ENCODE results near the gene ADGRL3. TPM values are rescaled to one million over a fixed set of nuclear protein-coding genes. Genes with fewer than 3 reads are reported as not detected.
A peak's percentile ranks its signal among the peaks of the same experiment; 100 is the strongest.

ADGRL3 gene
- total RNA-seq, 1 donor from 2014 or later: 31.3 TPM

GRCh38 chr4:61276029-61276428 is 75.9 kb downstream of the ADGRL3 start:
- Mint-ChIP-seq H3K27ac (ENCODE audit: unreplicated experiment) (no peak overlapping the region), H3K9me3 (ENCODE audit: unreplicated experiment) (no peaks in the 10 kb centered on the region), H3K4me1 (ENCODE audit: low read depth, unreplicated experiment) (peaks cover 8% of the 10 kb centered on the region), H3K27me3 (ENCODE audit: low read depth, unreplicated experiment) (no peaks in the 10 kb centered on the region), H3K36me3 (ENCODE audit: low read depth, unreplicated experiment) (no peaks in the 10 kb centered on the region), H3K4me3 (ENCODE audit: unreplicated experiment) (no peak overlapping the region)
- Histone ChIP-seq H3K4me1 (ENCODE audit: insufficient read depth, low read length) (no peaks in the 10 kb centered on the region), H3K79me2 (ENCODE audit: insufficient read depth, low read length) (no peaks in the 10 kb centered on the region), H3K36me3 (ENCODE audit: insufficient read depth, low read length) (no peaks in the 10 kb centered on the region), H3K9ac (ENCODE audit: low read length) (no peak overlapping the region), H3K27me3 (ENCODE audit: insufficient read depth, low read length) (no peaks in the 10 kb centered on the region), H4K20me1 (ENCODE audit: insufficient read depth, low read length) (no peaks in the 10 kb centered on the region), H3K27ac (ENCODE audit: low read depth, low read length) (no peak overlapping the region), H3K9me3 (ENCODE audit: insufficient read depth, low read depth, low read length) (no peaks in the 10 kb centered on the region), H2AFZ (ENCODE audit: low read depth, low read length) (no peak overlapping the region), H3K4me3 (ENCODE audit: insufficient read depth, low read depth, low read length) (no peak overlapping the region), H3K4me2 (ENCODE audit: low read length) (no peak overlapping the region)
- FAIRE-seq: no peak
- DNase-seq (ENCODE audit: low read depth): no peak
- TF ChIP-seq CTCF (IDR thresholded peaks at IDR 0.05; ENCODE audit: insufficient read depth, low read depth, low read length): no peak

GRCh38 chr4:61277785-61278760 is 77.9 kb downstream of the ADGRL3 start:
- Mint-ChIP-seq H3K27ac (ENCODE audit: unreplicated experiment) (no peak overlapping the region), H3K4me1 (ENCODE audit: low read depth, unreplicated experiment) (peaks cover 6% of the 10 kb centered on the region), H3K27me3 (ENCODE audit: low read depth, unreplicated experiment) (no peaks in the 10 kb centered on the region), H3K9me3 (ENCODE audit: unreplicated experiment) (no peaks in the 10 kb centered on the region), H3K4me3 (ENCODE audit: unreplicated experiment) (no peak overlapping the region), H3K36me3 (ENCODE audit: low read depth, unreplicated experiment) (no peaks in the 10 kb centered on the region)
- Histone ChIP-seq H3K36me3 (ENCODE audit: insufficient read depth, low read length) (no peaks in the 10 kb centered on the region), H3K4me1 (ENCODE audit: insufficient read depth, low read length) (no peaks in the 10 kb centered on the region), H3K9me3 (ENCODE audit: insufficient read depth, low read depth, low read length) (no peaks in the 10 kb centered on the region), H2AFZ (ENCODE audit: low read depth, low read length) (no peak overlapping the region), H3K79me2 (ENCODE audit: insufficient read depth, low read length) (no peaks in the 10 kb centered on the region), H3K27me3 (ENCODE audit: insufficient read depth, low read length) (no peaks in the 10 kb centered on the region), H3K9ac (ENCODE audit: low read length) (no peak overlapping the region), H3K4me3 (ENCODE audit: insufficient read depth, low read depth, low read length) (no peak overlapping the region), H3K4me2 (ENCODE audit: low read length) (no peak overlapping the region), H3K27ac (ENCODE audit: low read depth, low read length) (no peak overlapping the region), H4K20me1 (ENCODE audit: insufficient read depth, low read length) (no peaks in the 10 kb centered on the region)
- FAIRE-seq: no peak
- peak; percentile 2 for DNase-seq (ENCODE audit: low read depth)
- TF ChIP-seq EZH2 (IDR thresholded peaks at IDR 0.05; ENCODE audit: insufficient read depth, low read length) (no peak), CTCF (IDR thresholded peaks at IDR 0.05; ENCODE audit: insufficient read depth, low read depth, low read length) (no peak)

- no peaks in the 10 kb centered on the region for H3K27me3 ChIP-seq (ENCODE audit: insufficient read depth, low read length)
- Mint-ChIP-seq H3K36me3 (ENCODE audit: low read depth, unreplicated experiment) (no peaks in the 10 kb centered on the region), H3K4me3 (ENCODE audit: unreplicated experiment) (no peak overlapping the region), H3K27ac (ENCODE audit: unreplicated experiment) (no peak overlapping the region), H3K4me1 (ENCODE audit: low read depth, unreplicated experiment) (peaks cover 4% of the 10 kb centered on the region), H3K27me3 (ENCODE audit: low read depth, unreplicated experiment) (no peaks in the 10 kb centered on the region), H3K9me3 (ENCODE audit: unreplicated experiment) (no peaks in the 10 kb centered on the region)
- H3K4me2 ChIP-seq (ENCODE audit: low read length): no peak overlapping the region
- no peaks in the 10 kb centered on the region for H3K9me3 ChIP-seq (ENCODE audit: insufficient read depth, low read depth, low read length)
- DNase-seq (ENCODE audit: low read depth) (no peak), FAIRE-seq (no peak)
- no peak for TF ChIP-seq CTCF (IDR thresholded peaks at IDR 0.05; ENCODE audit: insufficient read depth, low read depth, low read length)
- TF ChIP-seq EZH2 (IDR thresholded peaks at IDR 0.05; ENCODE audit: insufficient read depth, low read length): no peak
- H4K20me1 ChIP-seq (ENCODE audit: insufficient read depth, low read length): no peaks in the 10 kb centered on the region
- H3K9ac ChIP-seq (ENCODE audit: low read length): no peak overlapping the region
- no peaks in the 10 kb centered on the region for H3K4me1 ChIP-seq (ENCODE audit: insufficient read depth, low read length)
- no peaks in the 10 kb centered on the region for H3K79me2 ChIP-seq (ENCODE audit: insufficient read depth, low read length)
- H3K27ac ChIP-seq (ENCODE audit: low read depth, low read length): no peak overlapping the region
- no peak overlapping the region for H2AFZ ChIP-seq (ENCODE audit: low read depth, low read length)
- no peaks in the 10 kb centered on the region for H3K36me3 ChIP-seq (ENCODE audit: insufficient read depth, low read length)
- no peak overlapping the region for H3K4me3 ChIP-seq (ENCODE audit: insufficient read depth, low read depth, low read length)
Measured at GRCh38 chr4:61292322-61292721, 92.2 kb downstream of the ADGRL3 start.
